ENCODE results near the gene CNOT3. TPM values are rescaled to one million over a fixed set of nuclear protein-coding genes. Genes with fewer than 3 reads are reported as not detected.

Gene CNOT3
- total RNA-seq, 1 experiment from 2014 or later, result 12.3 TPM

GRCh38 chr19:54121259-54121658 is 16.3 kb upstream of the CNOT3 start:
- DNase-seq (ENCODE audit: low read depth), result no peak

- DNase-seq (ENCODE audit: low read depth), result no peak
Observed at GRCh38 chr19:54123682-54124081, 13.9 kb upstream of the CNOT3 start.

GRCh38 chr19:54124393-54124792 is 13.2 kb upstream of the CNOT3 start:
- no peak for DNase-seq (ENCODE audit: low read depth)

GRCh38 chr19:54125713-54126112 is 11.8 kb upstream of the CNOT3 start:
- no peak for DNase-seq (ENCODE audit: low read depth)

GRCh38 chr19:54127688-54128440 is 9.7 kb upstream of the CNOT3 start:
- no peak for DNase-seq (ENCODE audit: low read depth)

GRCh38 chr19:54128441-54128725 is 9.2 kb upstream of the CNOT3 start:
- no peak for DNase-seq (ENCODE audit: low read depth)

GRCh38 chr19:54128796-54129616 is 8.6 kb upstream of the CNOT3 start:
- DNase-seq (ENCODE audit: low read depth), result no peak

GRCh38 chr19:54129617-54129996 is 8.0 kb upstream of the CNOT3 start:
- DNase-seq (ENCODE audit: low read depth), result no peak

GRCh38 chr19:54133312-54133956 is 4.1 kb upstream of the CNOT3 start:
- no peak for DNase-seq (ENCODE audit: low read depth)

GRCh38 chr19:54133957-54134590 is 3.5 kb upstream of the CNOT3 start:
- DNase-seq (ENCODE audit: low read depth), result no peak

- no peak for DNase-seq (ENCODE audit: low read depth)
Observed at GRCh38 chr19:54136086-54136863, 1.3 kb upstream of the CNOT3 start.

- DNase-seq (ENCODE audit: low read depth), result peak; percentile 100
Observed at GRCh38 chr19:54136864-54137698, 481 bp upstream of the CNOT3 start.

- no peak for DNase-seq (ENCODE audit: low read depth)
Observed at GRCh38 chr19:54138489-54139256, 1.1 kb downstream of the CNOT3 start.

- DNase-seq (ENCODE audit: low read depth), result no peak
Observed at GRCh38 chr19:54141356-54141755, 3.8 kb downstream of the CNOT3 start.

GRCh38 chr19:54142166-54142780 is 4.7 kb downstream of the CNOT3 start:
- DNase-seq (ENCODE audit: low read depth), result no peak

GRCh38 chr19:54145541-54146158 is 8.1 kb downstream of the CNOT3 start:
- DNase-seq (ENCODE audit: low read depth), result no peak

- no peak for DNase-seq (ENCODE audit: low read depth)
Observed at GRCh38 chr19:54147676-54148075, 10.1 kb downstream of the CNOT3 start.

GRCh38 chr19:54148158-54148557 is 10.6 kb downstream of the CNOT3 start:
- DNase-seq (ENCODE audit: low read depth), result no peak
